ENCODE results near the gene IZUMO4. TPM values are rescaled to one million over a fixed set of nuclear protein-coding genes. Genes with fewer than 3 reads are reported as not detected.
"Not testable (repeated sequence)": the region's sequence is repeated elsewhere in the genome, so short reads cannot be mapped to it uniquely, and the experiment has no call there.

Gene IZUMO4
- total RNA-seq, 2 experiments from 2014 or later = 7.5 to 8.5 TPM

- POLR2A ChIA-PET = not testable (repeated sequence)
- CTCF ChIA-PET = interaction anchor here (1.0 kb wide), 1 partner anchor 10 kb away, joined by 4 read pairs; no protein-coding TSS in a partner anchor
Measured at GRCh38 chr19:2131012-2131975, 34.6 kb downstream of the IZUMO4 start.

GRCh38 chr19:2132191-2132590, 35.5 kb downstream of the IZUMO4 start:
- CTCF ChIA-PET = interaction anchor here (1.0 kb wide), 1 partner anchor 9 kb away, joined by 4 read pairs; no protein-coding TSS in a partner anchor

DNA sequence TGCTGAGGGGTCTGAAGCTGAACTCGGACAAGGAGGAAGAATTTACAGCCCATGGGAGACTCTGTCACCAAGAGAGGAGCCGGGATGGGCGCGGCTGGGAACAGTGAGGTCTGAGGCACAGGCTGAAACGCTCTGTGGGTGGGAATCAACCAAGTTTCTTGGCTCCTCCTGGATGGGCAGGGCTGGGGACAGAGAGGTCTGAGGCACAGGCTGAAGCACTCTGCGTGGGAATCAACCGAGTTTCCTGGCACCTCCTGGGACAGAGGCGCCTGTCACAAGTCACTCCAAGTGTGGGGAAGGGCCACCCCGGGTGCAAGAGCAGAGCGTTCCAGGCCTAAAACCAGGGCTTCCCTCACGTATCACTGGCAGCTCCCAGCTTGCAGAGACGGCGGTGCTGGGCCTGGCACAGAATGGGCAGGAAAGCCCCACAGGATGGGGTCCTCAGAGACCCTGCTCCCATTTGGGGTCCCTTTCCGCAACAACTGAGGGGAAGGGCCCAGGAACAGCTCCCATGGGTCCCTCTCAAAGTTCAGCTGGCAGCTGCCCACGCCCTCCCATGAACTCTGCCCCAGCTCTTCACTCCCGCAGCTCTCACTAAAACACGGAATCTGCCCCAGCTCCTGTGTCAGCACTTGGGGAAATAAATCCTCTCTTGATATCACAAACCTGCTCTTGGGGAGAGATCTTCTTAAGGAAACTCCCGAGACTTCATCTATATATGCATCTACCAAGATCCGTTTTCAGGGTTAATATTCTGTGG, 36.2 kb downstream of the IZUMO4 start:
- POLR2A ChIA-PET = interaction anchor here (0.6 kb wide), 1 partner anchor 39 kb away, joined by 3 read pairs; no protein-coding TSS in a partner anchor
- CTCF ChIA-PET = interaction anchor here (1.0 kb wide), 1 partner anchor 8 kb away, joined by 4 read pairs; no protein-coding TSS in a partner anchor

More at GRCh38 chr19:2132191-2132590, 35.5 kb downstream of the IZUMO4 start:
- POLR2A ChIA-PET = interaction anchor here (0.6 kb wide), 1 partner anchor 39 kb away, joined by 3 read pairs; no protein-coding TSS in a partner anchor

- ChIA-PET POLR2A (no interaction called here), CTCF (interaction anchor here (0.6 kb wide), 1 partner anchor 239 kb away, joined by 3 read pairs; no protein-coding TSS in a partner anchor)
Measured at GRCh38 chr19:2135474-2136402, 39.0 kb downstream of the IZUMO4 start.

DNA sequence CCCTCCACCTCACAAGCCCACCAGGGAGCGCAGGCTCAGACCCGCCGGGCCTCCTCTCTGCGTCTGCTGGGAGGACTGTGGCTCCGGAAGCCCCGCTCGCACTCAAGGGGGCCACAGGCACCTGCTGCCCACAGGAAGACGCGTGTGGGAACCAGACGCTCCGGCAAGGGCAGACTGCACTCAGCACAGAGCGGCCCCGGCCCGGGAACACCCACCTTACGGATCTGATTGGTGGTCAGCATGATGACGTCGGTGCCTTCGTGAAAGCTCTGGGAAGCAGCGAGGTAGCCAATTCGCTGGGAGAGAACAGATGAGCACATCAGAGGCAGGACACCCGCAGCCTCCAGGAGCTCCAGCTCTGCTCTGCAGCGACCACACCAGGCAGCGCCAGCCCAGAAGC, 40.1 kb downstream of the IZUMO4 start:
- ChIA-PET CTCF (no interaction called here), POLR2A (no interaction called here)

GRCh38 chr19:2138061-2138728, 41.5 kb downstream of the IZUMO4 start:
- POLR2A ChIA-PET = no interaction called here
- CTCF ChIA-PET = interaction anchor here (0.7 to 1.2 kb wide), 2 partner anchors 18 to 119 kb away, joined by 3 read pairs; no protein-coding TSS in a partner anchor

DNA sequence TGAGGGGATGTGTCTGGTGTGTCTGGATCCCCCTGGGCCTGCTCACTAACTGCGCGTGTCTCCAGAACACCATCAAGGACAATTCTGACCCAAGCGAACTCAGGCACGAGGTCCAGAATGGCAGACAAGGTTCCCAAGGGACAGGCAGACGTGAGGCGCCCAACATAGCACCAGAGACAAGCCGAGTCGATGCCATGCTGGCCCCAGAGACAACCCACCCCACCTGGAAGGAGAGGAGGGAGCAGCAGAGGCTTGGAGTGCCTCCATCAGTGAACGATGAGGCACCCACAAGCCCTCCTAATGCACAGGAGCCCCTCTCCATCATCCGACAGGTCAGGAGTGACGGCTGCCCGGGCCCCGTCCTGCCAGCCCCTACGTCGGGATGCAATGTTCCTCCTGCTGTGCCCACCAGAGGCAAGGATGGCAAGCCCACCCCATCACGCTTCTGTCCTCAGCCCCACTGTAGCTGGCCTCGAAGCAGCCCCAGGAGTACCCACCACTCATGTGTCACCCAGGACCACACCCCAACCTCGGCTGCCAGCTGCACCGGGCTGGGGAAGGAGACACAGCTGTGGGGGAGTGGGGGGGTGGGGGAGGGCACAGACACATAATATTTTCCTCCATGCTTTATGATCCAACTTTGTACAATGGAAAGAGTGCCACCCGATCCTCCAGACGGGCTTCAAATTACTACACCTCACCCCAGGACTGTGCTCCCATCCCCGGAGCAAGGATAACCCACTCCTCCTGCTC, 42.8 kb downstream of the IZUMO4 start:
- POLR2A ChIA-PET = interaction anchor here (0.5 kb wide), 1 partner anchor 522 kb away, joined by 7 read pairs; no protein-coding TSS in a partner anchor
- CTCF ChIA-PET = no interaction called here

- POLR2A ChIA-PET = interaction anchor here (0.5 to 0.6 kb wide), 2 partner anchors 54 to 522 kb away, joined by 5 to 7 read pairs; no protein-coding TSS in a partner anchor
Measured at GRCh38 chr19:2140138-2140569, 43.4 kb downstream of the IZUMO4 start.

DNA sequence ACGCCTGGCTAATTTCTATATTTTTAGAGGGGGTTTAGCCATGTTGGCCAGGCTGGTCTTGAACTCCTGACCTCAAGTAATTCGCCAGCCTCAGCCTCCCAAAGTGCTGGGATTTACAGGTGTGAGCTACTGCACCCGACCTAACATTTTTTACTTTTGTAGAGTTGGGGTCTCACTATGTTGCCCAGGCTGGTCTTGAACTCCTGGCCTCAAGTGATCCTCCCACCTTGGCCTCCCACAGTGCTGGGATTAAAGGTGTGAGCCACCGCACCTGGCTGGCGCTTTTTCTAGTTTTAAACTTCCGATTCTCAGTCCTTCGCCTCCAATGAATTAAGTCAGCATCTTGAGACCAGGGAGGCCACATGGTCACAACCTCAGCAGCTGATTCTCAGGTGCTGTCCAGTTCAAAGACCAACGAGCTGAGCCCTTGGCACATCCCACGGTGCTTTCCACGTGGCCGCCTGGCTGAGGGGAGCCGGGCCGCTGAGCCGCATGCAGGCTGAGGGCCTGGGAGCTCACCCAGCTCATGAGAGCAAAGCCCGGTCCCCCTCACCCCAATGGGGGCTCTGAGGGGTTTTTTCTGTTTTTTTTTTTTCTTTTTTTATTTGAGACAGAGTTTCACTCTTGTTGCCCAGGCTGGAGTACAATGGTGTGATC, 45.6 kb downstream of the IZUMO4 start:
- ChIA-PET CTCF (interaction anchor here (1.5 kb wide), 1 partner anchor 14 kb away, joined by 4 read pairs; no protein-coding TSS in a partner anchor), POLR2A (no interaction called here)

More at GRCh38 chr19:2140138-2140569, 43.4 kb downstream of the IZUMO4 start:
- CTCF ChIA-PET = interaction anchor here (0.6 to 0.9 kb wide), 4 partner anchors 15 to 887 kb away, joined by 3 to 4 read pairs (median 4); no protein-coding TSS in a partner anchor

DNA sequence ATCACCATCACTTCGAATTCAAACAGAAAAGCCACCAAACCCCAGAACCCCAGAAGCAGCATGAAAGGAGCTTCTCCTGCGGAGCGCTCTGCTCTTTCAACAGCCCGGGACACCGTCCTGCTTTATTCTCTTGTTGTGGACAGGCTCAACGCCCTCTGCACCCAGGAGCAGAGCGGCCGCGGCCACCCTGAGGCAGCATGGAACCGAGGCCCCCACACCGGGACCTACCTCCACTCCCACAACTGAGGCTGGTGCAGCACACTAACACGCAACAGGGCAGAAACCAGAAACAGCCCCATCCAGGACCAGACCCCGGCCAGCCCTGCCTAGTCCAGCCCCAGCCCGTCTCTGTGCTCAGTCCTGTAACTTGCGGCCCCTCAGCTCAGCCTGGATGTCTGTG, 47.5 kb downstream of the IZUMO4 start:
- CTCF ChIA-PET = no interaction called here
- POLR2A ChIA-PET = no interaction called here

DNA sequence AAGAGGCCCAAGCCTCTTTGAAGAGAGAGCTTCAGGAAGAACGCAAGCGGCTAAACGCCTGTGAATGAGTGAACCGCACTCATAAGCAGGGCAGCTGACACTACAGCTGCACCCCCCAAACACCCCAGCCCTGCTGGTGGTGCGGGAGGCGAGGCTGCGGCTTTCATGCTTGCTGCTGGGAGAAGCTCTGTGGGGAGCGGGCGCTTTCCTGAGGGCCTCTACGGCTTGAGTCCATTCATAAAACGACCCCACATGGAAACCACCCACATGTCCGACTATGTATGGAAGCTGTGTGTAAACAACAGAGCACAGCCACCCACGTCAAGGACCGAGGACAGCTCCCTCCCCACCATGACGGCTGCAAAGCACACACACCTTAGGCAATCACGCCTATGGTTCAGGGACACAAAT, 49.1 kb downstream of the IZUMO4 start:
- ChIA-PET POLR2A (interaction anchor here (0.6 kb wide), 1 partner anchor 82 kb away, joined by 3 read pairs; no protein-coding TSS in a partner anchor), CTCF (interaction anchor here (1.6 kb wide), 1 partner anchor 10 kb away, joined by 4 read pairs; no protein-coding TSS in a partner anchor)

GRCh38 chr19:2148482-2149135, 51.9 kb downstream of the IZUMO4 start:
- CTCF ChIA-PET = interaction anchor here (0.7 kb wide), 1 partner anchor 87 kb away, joined by 3 read pairs; no protein-coding TSS in a partner anchor
- POLR2A ChIA-PET = interaction anchor here (0.6 kb wide), 1 partner anchor 10 kb away, joined by 3 read pairs; no protein-coding TSS in a partner anchor
